ENCODE measurements around the gene SHANK1. TPM values are rescaled to one million over a fixed set of nuclear protein-coding genes. Genes with fewer than 3 reads are reported as not detected.

SHANK1 gene
- total RNA-seq, 1 donor from 2014 or later = 0.25 TPM

- no peak for DNase-seq
- intact Hi-C loops (cut with micrococcal nuclease) = no loop called here
- Histone ChIP-seq H3K4me3 (no peak overlapping the region), H3K27ac (replicated peaks) (no peak overlapping the region), H3K4me1 (peaks cover 16% of the 10 kb centered on the region), H3K9me3 (replicated peaks) (no peaks in the 10 kb centered on the region), H3K36me3 (no peaks in the 10 kb centered on the region), H3K27me3 (ENCODE audit: low read depth) (peaks cover 100% of the 10 kb centered on the region)
- no peak for TF ChIP-seq CTCF (IDR thresholded peaks at IDR 0.05; ENCODE audit: borderline replicate concordance)
These were observed 59.6 kb downstream of the SHANK1 start for GRCh38 chr19:50660088-50660366.

- H3K27ac ChIP-seq (replicated peaks) = no peak overlapping the region
- TF ChIP-seq CTCF (IDR thresholded peaks at IDR 0.05; ENCODE audit: borderline replicate concordance) = no peak
- peaks cover 16% of the 10 kb centered on the region for H3K4me1 ChIP-seq
- H3K36me3 ChIP-seq = no peaks in the 10 kb centered on the region
- intact Hi-C loops (cut with micrococcal nuclease) = no loop called here
- DNase-seq = no peak
- H3K27me3 ChIP-seq (ENCODE audit: low read depth) = peaks cover 100% of the 10 kb centered on the region
- H3K9me3 ChIP-seq (replicated peaks) = no peaks in the 10 kb centered on the region
- H3K4me3 ChIP-seq = peak overlapping the region; percentile 56
These were observed 60.1 kb downstream of the SHANK1 start for GRCh38 chr19:50659318-50660087.

GRCh38 chr19:50658441-50659317 lies 60.9 kb downstream of the SHANK1 start:
- Histone ChIP-seq H3K27me3 (ENCODE audit: low read depth) (peaks cover 100% of the 10 kb centered on the region), H3K36me3 (no peaks in the 10 kb centered on the region), H3K4me1 (peaks cover 16% of the 10 kb centered on the region), H3K27ac (replicated peaks) (peak overlapping the region; percentile 30), H3K9me3 (replicated peaks) (no peaks in the 10 kb centered on the region), H3K4me3 (peak overlapping the region; percentile 56)
- TF ChIP-seq CTCF (IDR thresholded peaks at IDR 0.05; ENCODE audit: borderline replicate concordance) = no peak
- peak; percentile 51 for DNase-seq
- intact Hi-C loops (cut with micrococcal nuclease) = no loop called here

GRCh38 chr19:50657712-50658440 lies 61.7 kb downstream of the SHANK1 start:
- Histone ChIP-seq H3K4me3 (peak overlapping the region; percentile 56), H3K27me3 (ENCODE audit: low read depth) (peaks cover 98% of the 10 kb centered on the region), H3K36me3 (no peaks in the 10 kb centered on the region), H3K4me1 (peaks cover 16% of the 10 kb centered on the region), H3K9me3 (replicated peaks) (no peaks in the 10 kb centered on the region), H3K27ac (replicated peaks) (no peak overlapping the region)
- no peak for TF ChIP-seq CTCF (IDR thresholded peaks at IDR 0.05; ENCODE audit: borderline replicate concordance)
- intact Hi-C loops (cut with micrococcal nuclease) = no loop called here
- peak; percentile 83 for DNase-seq

- TF ChIP-seq CTCF (IDR thresholded peaks at IDR 0.05; ENCODE audit: borderline replicate concordance) = no peak
- Histone ChIP-seq H3K4me3 (no peak overlapping the region), H3K9me3 (replicated peaks) (no peaks in the 10 kb centered on the region), H3K36me3 (no peaks in the 10 kb centered on the region), H3K27ac (replicated peaks) (no peak overlapping the region), H3K4me1 (peaks cover 16% of the 10 kb centered on the region), H3K27me3 (ENCODE audit: low read depth) (peaks cover 98% of the 10 kb centered on the region)
- intact Hi-C loops (cut with micrococcal nuclease) = no loop called here
- DNase-seq = no peak
These were observed 62.4 kb downstream of the SHANK1 start for GRCh38 chr19:50657222-50657669.
